ENCODE data around the gene TAPBP. TPM values are rescaled to one million over a fixed set of nuclear protein-coding genes. Genes with fewer than 3 reads are reported as not detected.

TAPBP gene
- 34.5 to 39.4 TPM (median 36.1 TPM) in 5 replicates for total RNA-seq (2022; extraction: Qiagen RNA extraction)

GRCh38 chr6:33313709-33314514, at the start of gene TAPBP:
TAPBP (minus strand) TSS chr6:33314078; CDS start chr6:33314041, 37 bp downstream.

GRCh38 chr6:33317669-33318425, 4.0 kb upstream of the TAPBP start, which contains the start of gene ZBTB22:
ZBTB22 (minus strand) TSS chr6:33317744; CDS start chr6:33316916, 828 bp downstream.

GRCh38 chr6:33298773-33299236, 15.1 kb downstream of the TAPBP start, which contains the start of gene RGL2:
RGL2 (minus strand) TSS chr6:33298942; CDS start chr6:33298610, 332 bp downstream.

GRCh38 chr6:33288921-33289783, 24.7 kb downstream of the TAPBP start, which contains the start of the genes PFDN6 and WDR46:
PFDN6 (plus strand) TSS chr6:33289601; CDS start chr6:33289857, 256 bp downstream.
WDR46 (minus strand) TSS chr6:33289239; CDS start chr6:33289170, 69 bp downstream.

GRCh38 chr6:33276864-33277662, 36.8 kb downstream of the TAPBP start, which contains the start of gene B3GALT4:
B3GALT4 (plus strand) TSS chr6:33277123; CDS start chr6:33277420, 297 bp downstream.

GRCh38 chr6:33271468-33272274, 42.2 kb downstream of the TAPBP start, which contains the start of the genes RPS18 and VPS52:
RPS18 (plus strand) TSS chr6:33272075; CDS start chr6:33272120, 45 bp downstream.
VPS52 (minus strand) TSS chr6:33271876; CDS start chr6:33271675, 201 bp downstream.

Other genes starting within 250 kb of the TAPBP start
- not detected in 5 replicates for gene HLA-DPA1, start 240.4 kb downstream of the TAPBP start, total RNA-seq (2022; extraction: Qiagen RNA extraction)
- not detected in 5 replicates for gene HLA-DPB1, start 238.1 kb downstream of the TAPBP start, total RNA-seq (2022; extraction: Qiagen RNA extraction)
- gene COL11A2, start 121.6 kb downstream of the TAPBP start, total RNA-seq (2022; extraction: Qiagen RNA extraction) = 0.69 to 1.1 TPM (median 0.83 TPM) in 5 replicates
- 16.8 to 21.8 TPM (median 19.3 TPM) in 5 replicates for gene RXRB, start 113.4 kb downstream of the TAPBP start, total RNA-seq (2022; extraction: Qiagen RNA extraction)
- gene SLC39A7, start 113.2 kb downstream of the TAPBP start, total RNA-seq (2022; extraction: Qiagen RNA extraction) = 104 to 111 TPM (median 108 TPM) in 5 replicates
- gene HSD17B8, start 109.4 kb downstream of the TAPBP start, total RNA-seq (2022; extraction: Qiagen RNA extraction) = 11.5 to 15.6 TPM (median 15.0 TPM) in 5 replicates
- 19.6 to 25.9 TPM (median 24.4 TPM) in 5 replicates for gene RING1, start 105.6 kb downstream of the TAPBP start, total RNA-seq (2022; extraction: Qiagen RNA extraction)
- 16.0 to 19.1 TPM (median 17.1 TPM) in 5 replicates for gene VPS52, start 42.2 kb downstream of the TAPBP start, total RNA-seq (2022; extraction: Qiagen RNA extraction)
- 2,503 to 2,635 TPM (median 2,544 TPM) in 5 replicates for gene RPS18, start 42.0 kb downstream of the TAPBP start, total RNA-seq (2022; extraction: Qiagen RNA extraction)
- gene B3GALT4, start 37.0 kb downstream of the TAPBP start, total RNA-seq (2022; extraction: Qiagen RNA extraction) = 0.56 to 1.3 TPM (median 0.87 TPM) in 5 replicates
- gene WDR46, start 24.8 kb downstream of the TAPBP start, total RNA-seq (2022; extraction: Qiagen RNA extraction) = 48.0 to 54.9 TPM (median 53.1 TPM) in 5 replicates
- 96.5 to 132 TPM (median 106 TPM) in 5 replicates for gene PFDN6, start 24.5 kb downstream of the TAPBP start, total RNA-seq (2022; extraction: Qiagen RNA extraction)
- gene RGL2, start 15.1 kb downstream of the TAPBP start, total RNA-seq (2022; extraction: Qiagen RNA extraction) = 11.1 to 15.1 TPM (median 13.9 TPM) in 5 replicates
- 2.3 to 4.2 TPM (median 3.1 TPM) in 5 replicates for gene ZBTB22, start 3.7 kb upstream of the TAPBP start, total RNA-seq (2022; extraction: Qiagen RNA extraction)
- gene DAXX, start 8.9 kb upstream of the TAPBP start, total RNA-seq (2022; extraction: Qiagen RNA extraction) = 34.0 to 37.2 TPM (median 35.3 TPM) in 5 replicates
- 36.9 to 44.7 TPM (median 43.5 TPM) in 5 replicates for gene KIFC1, start 77.7 kb upstream of the TAPBP start, total RNA-seq (2022; extraction: Qiagen RNA extraction)
- 13.8 to 18.4 TPM (median 14.6 TPM) in 5 replicates for gene PHF1, start 96.9 kb upstream of the TAPBP start, total RNA-seq (2022; extraction: Qiagen RNA extraction)
- 168 to 225 TPM (median 201 TPM) in 5 replicates for gene CUTA, start 104.0 kb upstream of the TAPBP start, total RNA-seq (2022; extraction: Qiagen RNA extraction)
- 3.2 to 9.3 TPM (median 4.4 TPM) in 5 replicates for gene SYNGAP1, start 106.0 kb upstream of the TAPBP start, total RNA-seq (2022; extraction: Qiagen RNA extraction)
- 10.3 to 12.5 TPM (median 10.7 TPM) in 5 replicates for gene ZBTB9, start 140.5 kb upstream of the TAPBP start, total RNA-seq (2022; extraction: Qiagen RNA extraction)

Data from A549 treated with Mapracorat at 1 μM for 4 hours (cell line).